H1 (cell line): Measurements from ENCODE around the gene NREP. TPM values are rescaled to one million over a fixed set of nuclear protein-coding genes. Genes with fewer than 3 reads are reported as not detected.

Experiments
- CHD1 ChIP-seq: IDR thresholded peaks from 2 replicates; pipeline ENCODE4 v1.6.1; 2012; ENCODE audit warnings: low read depth, low read length, improper control_type of control experiment
- EP300 ChIP-seq, 2 experiments: IDR thresholded peaks; 1 replicate in 1 of 2; 2 replicates in 1 of 2; pipeline ENCODE4 v1.6.1; 2011 to 2012; ENCODE audit warnings: low read depth in 2 of 2, low read length in 2 of 2, mild to moderate bottlenecking in 2 of 2, borderline replicate concordance in 1 of 2, inconsistent platforms in 1 of 2, moderate library complexity in 1 of 2
- POLR2AphosphoS5 ChIP-seq: IDR thresholded peaks from 2 replicates; pipeline ENCODE4 v1.6.1; 2011; ENCODE audit warnings: low read depth, low read length
- SRF ChIP-seq: IDR thresholded peaks from 2 replicates; pipeline ENCODE4 v1.6.1; 2011; ENCODE audit warnings: mild to moderate bottlenecking, low read depth, low read length, moderate library complexity
- polyA plus RNA-seq, 7 experiments: library from polyadenylated mRNA; depleted of rRNA in 3 of 7; stranded (reverse) in 5 of 7; unstranded in 2 of 7; fragments of >200 nt in 5 of 7; fragments of 200-250 nt in 2 of 7; gene quantifications; 1 replicate in 5 of 7; 2 replicates in 1 of 7; 4 replicates in 1 of 7; pipeline versions ENCODE4 v1.2.1 to v1.2.3, GENCODE V29; 2011 to 2013; ENCODE audit warnings: missing spikeins in 2 of 7, mixed read lengths in 2 of 7
- total RNA-seq: library from RNA; stranded (reverse); fragmentation: NEBNext Ultra II Directional; extraction: Animal tissue kit (Norgen Biotek cat#: 25700); gene quantifications from 2 replicates; pipeline ENCODE4 v1.2.1, GENCODE V29; 2021
- TF ChIP-seq, protein P1 (sequence below): fragments of 300-600 bp; sonication (generic); IDR thresholded peaks from 2 replicates; pipeline ENCODE4 v1.7.1; 2012; ENCODE audit warnings: low read length, moderate library complexity, mild to moderate bottlenecking, inconsistent platforms; ENCODE audit not compliant: insufficient replicate concordance

NREP gene
- total and polyA plus RNA-seq, 2 of the 8 experiments (the other 6 are each of a cell fraction or from before 2014, with no cell fraction given): 254 to 301 TPM

DNA sequence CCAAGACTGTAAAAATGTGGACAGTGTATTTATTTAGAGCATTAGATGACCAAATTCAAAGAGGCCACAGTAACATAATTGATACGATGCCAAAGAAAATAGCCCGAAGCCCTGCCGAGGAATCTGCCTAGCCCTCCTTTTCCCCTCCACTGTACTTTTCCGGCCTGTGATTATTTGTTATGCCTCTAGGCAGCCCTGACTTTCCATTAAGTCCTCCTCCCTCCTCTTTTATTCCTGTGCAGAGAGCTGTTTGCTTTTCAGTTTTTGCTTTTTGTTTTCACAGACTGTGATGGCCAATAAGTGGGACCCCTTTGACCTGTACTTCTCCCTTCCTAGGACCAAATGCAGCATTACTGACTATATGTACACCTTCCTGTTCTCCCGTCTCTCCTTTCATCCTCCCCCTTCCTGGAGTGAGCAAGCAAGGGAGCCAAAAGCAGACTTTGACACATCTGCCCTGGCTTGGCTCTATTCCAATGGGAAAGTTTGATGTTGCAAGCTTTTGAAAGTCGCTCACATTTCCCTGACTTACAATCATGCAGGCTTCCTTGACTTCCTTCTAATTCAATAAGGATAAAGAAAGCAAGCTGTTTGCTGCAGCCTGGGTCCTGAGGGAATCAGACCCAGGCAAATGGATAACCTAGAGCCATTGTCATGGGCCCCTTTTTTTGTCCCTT lies 76.1 kb downstream of the NREP start (continued):
- TF ChIP-seq CHD1 (no peak), SRF (no peak), EP300 (IDR thresholded peaks at IDR 0.05; ENCODE audit: borderline replicate concordance in 1 of 2, low read depth in 2 of 2, low read length in 2 of 2) (no peak), POLR2AphosphoS5 (no peak)
- TF ChIP-seq, protein P1, sequence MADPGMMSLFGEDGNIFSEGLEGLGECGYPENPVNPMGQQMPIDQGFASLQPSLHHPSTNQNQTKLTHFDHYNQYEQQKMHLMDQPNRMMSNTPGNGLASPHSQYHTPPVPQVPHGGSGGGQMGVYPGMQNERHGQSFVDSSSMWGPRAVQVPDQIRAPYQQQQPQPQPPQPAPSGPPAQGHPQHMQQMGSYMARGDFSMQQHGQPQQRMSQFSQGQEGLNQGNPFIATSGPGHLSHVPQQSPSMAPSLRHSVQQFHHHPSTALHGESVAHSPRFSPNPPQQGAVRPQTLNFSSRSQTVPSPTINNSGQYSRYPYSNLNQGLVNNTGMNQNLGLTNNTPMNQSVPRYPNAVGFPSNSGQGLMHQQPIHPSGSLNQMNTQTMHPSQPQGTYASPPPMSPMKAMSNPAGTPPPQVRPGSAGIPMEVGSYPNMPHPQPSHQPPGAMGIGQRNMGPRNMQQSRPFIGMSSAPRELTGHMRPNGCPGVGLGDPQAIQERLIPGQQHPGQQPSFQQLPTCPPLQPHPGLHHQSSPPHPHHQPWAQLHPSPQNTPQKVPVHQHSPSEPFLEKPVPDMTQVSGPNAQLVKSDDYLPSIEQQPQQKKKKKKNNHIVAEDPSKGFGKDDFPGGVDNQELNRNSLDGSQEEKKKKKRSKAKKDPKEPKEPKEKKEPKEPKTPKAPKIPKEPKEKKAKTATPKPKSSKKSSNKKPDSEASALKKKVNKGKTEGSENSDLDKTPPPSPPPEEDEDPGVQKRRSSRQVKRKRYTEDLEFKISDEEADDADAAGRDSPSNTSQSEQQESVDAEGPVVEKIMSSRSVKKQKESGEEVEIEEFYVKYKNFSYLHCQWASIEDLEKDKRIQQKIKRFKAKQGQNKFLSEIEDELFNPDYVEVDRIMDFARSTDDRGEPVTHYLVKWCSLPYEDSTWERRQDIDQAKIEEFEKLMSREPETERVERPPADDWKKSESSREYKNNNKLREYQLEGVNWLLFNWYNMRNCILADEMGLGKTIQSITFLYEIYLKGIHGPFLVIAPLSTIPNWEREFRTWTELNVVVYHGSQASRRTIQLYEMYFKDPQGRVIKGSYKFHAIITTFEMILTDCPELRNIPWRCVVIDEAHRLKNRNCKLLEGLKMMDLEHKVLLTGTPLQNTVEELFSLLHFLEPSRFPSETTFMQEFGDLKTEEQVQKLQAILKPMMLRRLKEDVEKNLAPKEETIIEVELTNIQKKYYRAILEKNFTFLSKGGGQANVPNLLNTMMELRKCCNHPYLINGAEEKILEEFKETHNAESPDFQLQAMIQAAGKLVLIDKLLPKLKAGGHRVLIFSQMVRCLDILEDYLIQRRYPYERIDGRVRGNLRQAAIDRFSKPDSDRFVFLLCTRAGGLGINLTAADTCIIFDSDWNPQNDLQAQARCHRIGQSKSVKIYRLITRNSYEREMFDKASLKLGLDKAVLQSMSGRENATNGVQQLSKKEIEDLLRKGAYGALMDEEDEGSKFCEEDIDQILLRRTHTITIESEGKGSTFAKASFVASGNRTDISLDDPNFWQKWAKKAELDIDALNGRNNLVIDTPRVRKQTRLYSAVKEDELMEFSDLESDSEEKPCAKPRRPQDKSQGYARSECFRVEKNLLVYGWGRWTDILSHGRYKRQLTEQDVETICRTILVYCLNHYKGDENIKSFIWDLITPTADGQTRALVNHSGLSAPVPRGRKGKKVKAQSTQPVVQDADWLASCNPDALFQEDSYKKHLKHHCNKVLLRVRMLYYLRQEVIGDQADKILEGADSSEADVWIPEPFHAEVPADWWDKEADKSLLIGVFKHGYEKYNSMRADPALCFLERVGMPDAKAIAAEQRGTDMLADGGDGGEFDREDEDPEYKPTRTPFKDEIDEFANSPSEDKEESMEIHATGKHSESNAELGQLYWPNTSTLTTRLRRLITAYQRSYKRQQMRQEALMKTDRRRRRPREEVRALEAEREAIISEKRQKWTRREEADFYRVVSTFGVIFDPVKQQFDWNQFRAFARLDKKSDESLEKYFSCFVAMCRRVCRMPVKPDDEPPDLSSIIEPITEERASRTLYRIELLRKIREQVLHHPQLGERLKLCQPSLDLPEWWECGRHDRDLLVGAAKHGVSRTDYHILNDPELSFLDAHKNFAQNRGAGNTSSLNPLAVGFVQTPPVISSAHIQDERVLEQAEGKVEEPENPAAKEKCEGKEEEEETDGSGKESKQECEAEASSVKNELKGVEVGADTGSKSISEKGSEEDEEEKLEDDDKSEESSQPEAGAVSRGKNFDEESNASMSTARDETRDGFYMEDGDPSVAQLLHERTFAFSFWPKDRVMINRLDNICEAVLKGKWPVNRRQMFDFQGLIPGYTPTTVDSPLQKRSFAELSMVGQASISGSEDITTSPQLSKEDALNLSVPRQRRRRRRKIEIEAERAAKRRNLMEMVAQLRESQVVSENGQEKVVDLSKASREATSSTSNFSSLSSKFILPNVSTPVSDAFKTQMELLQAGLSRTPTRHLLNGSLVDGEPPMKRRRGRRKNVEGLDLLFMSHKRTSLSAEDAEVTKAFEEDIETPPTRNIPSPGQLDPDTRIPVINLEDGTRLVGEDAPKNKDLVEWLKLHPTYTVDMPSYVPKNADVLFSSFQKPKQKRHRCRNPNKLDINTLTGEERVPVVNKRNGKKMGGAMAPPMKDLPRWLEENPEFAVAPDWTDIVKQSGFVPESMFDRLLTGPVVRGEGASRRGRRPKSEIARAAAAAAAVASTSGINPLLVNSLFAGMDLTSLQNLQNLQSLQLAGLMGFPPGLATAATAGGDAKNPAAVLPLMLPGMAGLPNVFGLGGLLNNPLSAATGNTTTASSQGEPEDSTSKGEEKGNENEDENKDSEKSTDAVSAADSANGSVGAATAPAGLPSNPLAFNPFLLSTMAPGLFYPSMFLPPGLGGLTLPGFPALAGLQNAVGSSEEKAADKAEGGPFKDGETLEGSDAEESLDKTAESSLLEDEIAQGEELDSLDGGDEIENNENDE: no peak
